ENCODE data around the gene COG2. TPM values are rescaled to one million over a fixed set of nuclear protein-coding genes. Genes with fewer than 3 reads are reported as not detected.

The COG2 gene
- total RNA-seq, 1 donor from 2014 or later = 23.0 TPM

DNA sequence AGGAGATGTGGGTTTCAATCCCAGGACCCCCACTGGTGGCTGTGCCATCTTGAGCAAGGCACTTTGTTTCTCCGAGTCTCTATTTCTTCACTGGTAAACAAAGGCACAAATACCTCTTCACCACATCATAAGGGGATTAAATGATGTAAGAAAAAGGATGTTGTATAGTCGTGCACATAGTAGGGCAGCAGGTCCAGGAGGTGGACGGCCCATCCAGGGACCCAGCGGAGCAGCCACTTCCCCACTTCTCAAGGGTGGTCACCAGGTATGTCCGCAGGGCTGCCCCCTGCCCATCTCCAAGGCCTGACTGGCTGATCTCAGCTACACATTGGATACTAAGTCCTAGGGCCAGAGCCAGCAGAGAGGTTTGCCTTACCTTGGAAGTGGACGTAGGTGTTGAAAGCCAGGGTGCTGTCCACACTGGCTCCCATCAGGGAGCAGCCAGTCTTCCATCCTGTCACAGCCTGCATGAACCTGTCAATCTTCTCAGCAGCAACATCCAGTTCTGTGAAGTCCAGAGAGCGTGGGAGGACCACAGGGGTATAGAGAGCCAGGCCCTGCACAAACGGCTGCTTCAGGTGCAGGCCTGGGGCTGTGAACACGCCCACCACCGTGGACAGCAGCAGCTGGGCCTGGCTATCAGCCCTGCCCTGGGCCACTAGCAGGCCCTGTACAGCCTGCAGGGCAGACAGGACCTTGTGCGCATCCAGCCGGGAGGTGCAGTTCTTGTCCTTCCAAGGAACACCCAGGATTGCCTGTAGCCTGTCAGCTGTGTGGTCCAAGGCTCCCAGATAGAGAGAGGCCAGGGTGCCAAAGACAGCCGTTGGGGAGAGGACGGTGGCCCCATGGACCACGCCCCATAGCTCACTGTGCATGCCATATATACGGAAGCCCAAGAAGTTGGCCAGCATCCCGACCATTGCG is 67.6 kb downstream of the COG2 start:
- TF ChIP-seq, protein P1, sequence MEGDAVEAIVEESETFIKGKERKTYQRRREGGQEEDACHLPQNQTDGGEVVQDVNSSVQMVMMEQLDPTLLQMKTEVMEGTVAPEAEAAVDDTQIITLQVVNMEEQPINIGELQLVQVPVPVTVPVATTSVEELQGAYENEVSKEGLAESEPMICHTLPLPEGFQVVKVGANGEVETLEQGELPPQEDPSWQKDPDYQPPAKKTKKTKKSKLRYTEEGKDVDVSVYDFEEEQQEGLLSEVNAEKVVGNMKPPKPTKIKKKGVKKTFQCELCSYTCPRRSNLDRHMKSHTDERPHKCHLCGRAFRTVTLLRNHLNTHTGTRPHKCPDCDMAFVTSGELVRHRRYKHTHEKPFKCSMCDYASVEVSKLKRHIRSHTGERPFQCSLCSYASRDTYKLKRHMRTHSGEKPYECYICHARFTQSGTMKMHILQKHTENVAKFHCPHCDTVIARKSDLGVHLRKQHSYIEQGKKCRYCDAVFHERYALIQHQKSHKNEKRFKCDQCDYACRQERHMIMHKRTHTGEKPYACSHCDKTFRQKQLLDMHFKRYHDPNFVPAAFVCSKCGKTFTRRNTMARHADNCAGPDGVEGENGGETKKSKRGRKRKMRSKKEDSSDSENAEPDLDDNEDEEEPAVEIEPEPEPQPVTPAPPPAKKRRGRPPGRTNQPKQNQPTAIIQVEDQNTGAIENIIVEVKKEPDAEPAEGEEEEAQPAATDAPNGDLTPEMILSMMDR (IDR thresholded peaks at IDR 0.05; ENCODE audit: unreplicated experiment) = no peak
- no peak overlapping the region for H3K4me3 Mint-ChIP-seq
- H3K9me3 Mint-ChIP-seq = no peaks in the 10 kb centered on the region
- H3K27me3 Mint-ChIP-seq (ENCODE audit: low read depth) = peaks cover 5% of the 10 kb centered on the region
- no peak for DNase-seq (ENCODE audit: low spot score in 2 of 2, unreplicated experiment in 2 of 2)
- peaks cover 7% of the 10 kb centered on the region for H3K4me1 Mint-ChIP-seq
- H3K36me3 Mint-ChIP-seq = no peaks in the 10 kb centered on the region
- no peak overlapping the region for H3K27ac Mint-ChIP-seq

DNA sequence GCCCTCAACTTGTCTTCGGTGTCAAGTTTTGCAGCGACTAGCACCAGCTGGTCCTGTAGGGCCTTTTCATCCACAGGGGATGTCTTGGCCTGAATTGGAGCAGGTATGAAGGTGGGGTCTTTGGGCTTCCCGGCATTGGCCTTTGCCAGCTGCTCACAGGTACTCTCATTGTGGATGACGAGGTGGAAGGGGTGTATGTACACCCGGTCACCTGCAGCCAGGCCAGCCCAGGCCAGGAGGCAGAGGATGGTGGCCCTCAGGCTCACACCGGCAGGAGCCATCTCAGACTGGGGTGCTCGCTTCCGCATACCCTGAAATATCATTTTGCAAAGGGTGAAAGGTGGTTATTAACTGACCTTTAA is 68.2 kb downstream of the COG2 start:
- Mint-ChIP-seq H3K4me3 (no peak overlapping the region), H3K27me3 (ENCODE audit: low read depth) (peaks cover 5% of the 10 kb centered on the region)

DNA sequence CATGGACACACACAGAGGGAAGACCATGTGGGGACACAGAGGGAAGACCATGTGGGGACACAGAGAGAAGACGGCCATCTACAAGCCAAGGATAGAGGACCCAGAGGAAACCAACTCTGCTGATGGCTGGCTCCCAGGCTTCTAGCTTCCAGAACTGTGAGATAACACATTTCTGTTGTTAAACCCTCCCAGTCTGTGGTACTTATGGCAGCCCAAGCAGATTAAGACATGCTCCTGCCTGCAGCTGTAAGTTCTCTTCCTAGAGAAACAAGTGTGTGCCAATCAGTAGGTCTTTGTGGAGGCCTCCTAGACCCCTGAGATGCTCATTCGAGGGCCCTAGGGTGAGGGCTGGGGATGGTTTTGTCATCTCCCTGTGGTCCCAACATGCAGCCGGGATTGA is 69.0 kb downstream of the COG2 start:
- TF ChIP-seq, protein P1 (IDR thresholded peaks at IDR 0.05; ENCODE audit: unreplicated experiment) = no peak
- peaks cover 1% of the 10 kb centered on the region for H3K9me3 Mint-ChIP-seq
- H3K36me3 Mint-ChIP-seq = no peaks in the 10 kb centered on the region
- DNase-seq (ENCODE audit: low spot score in 2 of 2, unreplicated experiment in 2 of 2) = no peak
- no peak overlapping the region for H3K27ac Mint-ChIP-seq
- no peak overlapping the region for H3K4me3 Mint-ChIP-seq
- peaks cover 5% of the 10 kb centered on the region for H3K27me3 Mint-ChIP-seq (ENCODE audit: low read depth)
- peaks cover 7% of the 10 kb centered on the region for H3K4me1 Mint-ChIP-seq

More for the DNA sequence above, 68.2 kb downstream of the COG2 start:
- no peak overlapping the region for H3K27ac Mint-ChIP-seq
- no peaks in the 10 kb centered on the region for H3K9me3 Mint-ChIP-seq
- no peaks in the 10 kb centered on the region for H3K36me3 Mint-ChIP-seq
- DNase-seq (ENCODE audit: low spot score in 2 of 2, unreplicated experiment in 2 of 2) = no peak
- TF ChIP-seq, protein P1 (IDR thresholded peaks at IDR 0.05; ENCODE audit: unreplicated experiment) = no peak
- peaks cover 7% of the 10 kb centered on the region for H3K4me1 Mint-ChIP-seq

DNA sequence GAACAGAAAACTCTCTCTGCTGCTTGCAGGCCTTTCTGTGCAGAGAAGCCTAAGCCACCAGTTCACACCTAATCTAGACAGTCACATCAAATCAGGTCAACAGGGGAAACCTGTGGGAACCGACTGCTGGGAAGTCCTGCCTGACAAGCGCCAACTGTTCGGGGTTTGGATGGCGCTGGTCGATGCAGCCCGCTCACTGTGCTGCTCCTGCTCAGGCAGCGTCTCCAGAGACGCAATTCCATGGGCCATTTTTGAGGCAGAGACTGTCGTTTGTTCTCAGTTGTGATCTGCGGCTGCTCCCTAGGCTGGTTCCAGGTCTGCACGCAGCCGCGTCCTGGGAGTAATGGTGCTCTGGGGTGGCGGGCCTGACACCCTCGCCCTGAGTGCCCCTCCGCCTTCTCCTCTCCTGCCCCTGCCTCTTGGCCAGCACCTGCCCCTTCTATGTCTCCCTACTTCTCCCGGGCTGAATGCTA is 70.2 kb downstream of the COG2 start:
- H3K4me3 Mint-ChIP-seq = no peak overlapping the region
- TF ChIP-seq, protein P1 (IDR thresholded peaks at IDR 0.05; ENCODE audit: unreplicated experiment) = no peak
- H3K36me3 Mint-ChIP-seq = no peaks in the 10 kb centered on the region
- H3K27me3 Mint-ChIP-seq (ENCODE audit: low read depth) = peaks cover 2% of the 10 kb centered on the region
- peaks cover 6% of the 10 kb centered on the region for H3K9me3 Mint-ChIP-seq
- no peak for DNase-seq (ENCODE audit: low spot score in 2 of 2, unreplicated experiment in 2 of 2)
- H3K4me1 Mint-ChIP-seq = peaks cover 7% of the 10 kb centered on the region
- H3K27ac Mint-ChIP-seq = no peak overlapping the region

DNA sequence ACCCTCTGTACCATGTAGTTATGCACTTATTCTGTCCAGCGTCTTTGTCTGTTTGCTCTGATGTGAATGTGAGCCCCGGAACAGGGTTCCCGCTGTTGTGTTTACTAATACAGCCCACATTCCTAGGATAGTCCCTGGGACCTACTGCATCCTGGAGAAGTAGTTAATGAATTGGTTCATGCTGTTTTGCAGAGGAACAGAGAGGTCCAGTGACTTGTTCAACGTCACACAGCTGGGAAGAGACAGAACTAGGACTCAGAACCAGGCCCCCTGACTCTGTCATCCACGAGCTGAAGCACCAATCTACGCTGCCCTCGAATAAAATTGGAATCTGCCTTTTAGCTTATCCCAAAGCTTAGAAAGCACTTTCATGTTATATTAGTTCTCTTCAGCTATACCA is 70.9 kb downstream of the COG2 start:
- Mint-ChIP-seq H3K27ac (no peak overlapping the region), H3K27me3 (ENCODE audit: low read depth) (no peaks in the 10 kb centered on the region), H3K4me1 (peaks cover 7% of the 10 kb centered on the region), H3K4me3 (no peak overlapping the region), H3K36me3 (no peaks in the 10 kb centered on the region), H3K9me3 (peaks cover 6% of the 10 kb centered on the region)
- TF ChIP-seq, protein P1 (IDR thresholded peaks at IDR 0.05; ENCODE audit: unreplicated experiment) = no peak
- no peak for DNase-seq (ENCODE audit: low spot score in 2 of 2, unreplicated experiment in 2 of 2)
